GM12878 (cell line): Measurements from ENCODE around the gene SMTNL2. TPM values are rescaled to one million over a fixed set of nuclear protein-coding genes. Genes with fewer than 3 reads are reported as not detected.

ENCODE experiments used
- ATAC-seq: fragments of 200-7000 bp; cut with Tn5 transposase; 3 replicates; pipeline ENCODE4 v1.9.1; 2020; ENCODE audit warnings: mild to moderate bottlenecking, moderate library complexity
- BruUV-seq: library from RNA; stranded (reverse); fragments of 400-500 nt; replicated peaks from 2 replicates; lab custom pipeline; 2021; lab: Mats Ljungman, UMichigan
- CTCF ChIA-PET: fragments of 300-600 bp; sonication (Branson Sonifier 250); formaldehyde crosslinking; extraction: SDS; loops from one replicate; lab custom pipeline; 2021; ENCODE audit warnings: inconsistent platforms; lab: Yijun Ruan, JAX
- POLR2A ChIA-PET: fragments of 350-600 bp; formaldehyde crosslinking; extraction: SDS; loops from one replicate; lab custom pipeline; 2021; ENCODE audit warnings: inconsistent platforms; lab: Charles Lee
- RAD21 ChIA-PET: fragments of 300-600 bp; sonication (Branson Sonifier 250); formaldehyde crosslinking; loops from one replicate; lab custom pipeline; 2023; ENCODE audit warnings: antibody characterized with exemption; ENCODE audit not compliant: unreplicated experiment; lab: Charles Lee
- SMC1A ChIA-PET: fragments of 300-600 bp; sonication (Branson Sonifier 250); formaldehyde crosslinking; loops from one replicate; lab custom pipeline; 2023; ENCODE audit not compliant: unreplicated experiment, uncharacterized antibody; lab: Charles Lee
- DNase-seq: peaks from one replicate; pipeline ENCODE4 v3.0.0-alpha.2; 2011; ENCODE audit warnings: low read depth, low spot score
- FAIRE-seq: peaks from 3 replicates; lab custom pipeline; 2011; peaks lifted over from hg19 to GRCh38; lab: Jason Lieb, UNC
- H2AFZ ChIP-seq: 2 replicates; pipeline ENCODE4 v1.6.0; 2011; ENCODE audit warnings: low read depth, low read length, control low read depth; ENCODE audit not compliant: control insufficient read depth
- H3K27ac ChIP-seq: 2 replicates; pipeline ENCODE4 v1.5.1; 2011; ENCODE audit warnings: control low read depth; ENCODE audit not compliant: control insufficient read depth, insufficient read depth
- H3K27me3 ChIP-seq, 2 experiments: replicated peaks in 1 of 2; 2 replicates each; pipeline versions ENCODE4 v1.6.0 to v1.6.1; 2011; ENCODE audit warnings: low read length in 1 of 2; ENCODE audit not compliant: control insufficient read depth in 2 of 2, insufficient read depth in 2 of 2
- H3K36me3 ChIP-seq, 2 experiments: 2 replicates each; pipeline ENCODE4 v1.5.1; 2011; ENCODE audit warnings: low read length in 1 of 2; ENCODE audit not compliant: control insufficient read depth in 2 of 2, insufficient read depth in 2 of 2
- H3K4me1 ChIP-seq: 2 replicates; pipeline ENCODE4 v1.6.1; 2011; ENCODE audit warnings: mild to moderate bottlenecking, low read length, moderate library complexity, mixed read lengths; ENCODE audit not compliant: control insufficient read depth, insufficient read depth
- H3K4me2 ChIP-seq: 2 replicates; pipeline ENCODE4 v1.6.0; 2011; ENCODE audit warnings: control low read depth; ENCODE audit not compliant: control insufficient read depth, insufficient read depth
- H3K4me3 ChIP-seq: fragments of 200-600 bp; sonication (generic); 2 replicates; pipeline ENCODE4 v1.5.1; 2016
- H3K79me2 ChIP-seq: 2 replicates; pipeline ENCODE4 v1.6.0; 2011; ENCODE audit warnings: low read length; ENCODE audit not compliant: control insufficient read depth, insufficient read depth
- H3K9ac ChIP-seq: 2 replicates; pipeline ENCODE4 v1.8.0; 2011; ENCODE audit warnings: low read length, control low read depth, mixed read lengths; ENCODE audit not compliant: control insufficient read depth, insufficient read depth
- H3K9me3 ChIP-seq: replicated peaks from 3 replicates; pipeline ENCODE4 v1.5.1; 2011; ENCODE audit warnings: mild to moderate bottlenecking, low read length; ENCODE audit not compliant: control insufficient read depth, insufficient read depth
- H4K20me1 ChIP-seq: 2 replicates; pipeline ENCODE4 v1.6.0; 2011; ENCODE audit not compliant: control insufficient read depth, insufficient read depth
- BCL3 ChIP-seq: IDR thresholded peaks from 2 replicates; pipeline ENCODE4 v1.6.1; 2011; ENCODE audit warnings: borderline replicate concordance, low read depth, mild to moderate bottlenecking, moderate library complexity, low read length; ENCODE audit not compliant: insufficient read depth, poor library complexity, severe bottlenecking
- CBX3 ChIP-seq: fragments of 200-600 bp; sonication (generic); IDR thresholded peaks from 2 replicates; pipeline ENCODE4 v1.6.1; 2016; ENCODE audit warnings: low read depth, borderline replicate concordance
- CEBPZ ChIP-seq: fragments of 150-350 bp; IDR thresholded peaks from 2 replicates; pipeline ENCODE4 v1.6.1; 2016; ENCODE audit warnings: low read depth, low read length
- CHD2 ChIP-seq: IDR thresholded peaks from 2 replicates; pipeline ENCODE4 v1.6.1; 2011; ENCODE audit warnings: low read depth, low read length, improper control_type of control experiment, borderline replicate concordance
- EP300 ChIP-seq, 2 experiments: fragments of 150-350 bp in 1 of 2; IDR thresholded peaks; 2 replicates each; pipeline ENCODE4 v1.6.1; 2011 to 2012; ENCODE audit warnings: low read depth in 2 of 2, low read length in 2 of 2, borderline replicate concordance in 1 of 2, improper control_type of control experiment in 1 of 2, inconsistent platforms in 1 of 2; ENCODE audit not compliant: control insufficient read depth in 1 of 2
- GATAD2B ChIP-seq: fragments of 450-650 bp; conservative IDR thresholded peaks from 2 replicates; pipeline ENCODE4 v1.6.1; 2017; ENCODE audit warnings: low read depth, mild to moderate bottlenecking, moderate library complexity
- IKZF2 ChIP-seq, 2 experiments: fragments of 450-650 bp; IDR thresholded peaks; 2 replicates each; pipeline ENCODE4 v1.6.1; 2017; ENCODE audit warnings: mild to moderate bottlenecking in 2 of 2, moderate library complexity in 2 of 2
- IRF5 ChIP-seq: fragments of 450-650 bp; IDR thresholded peaks from 2 replicates; pipeline ENCODE4 v1.6.1; 2017; ENCODE audit warnings: borderline replicate concordance
- KAT2A ChIP-seq: conservative IDR thresholded peaks from 2 replicates; pipeline ENCODE4 v1.6.1; 2011; ENCODE audit warnings: low read depth, low read length; ENCODE audit not compliant: control insufficient read depth
- MLLT1 ChIP-seq: fragments of 450-650 bp; IDR thresholded peaks from 2 replicates; pipeline ENCODE4 v1.6.1; 2016; ENCODE audit warnings: mild to moderate bottlenecking
- MYB ChIP-seq: fragments of 150-350 bp; IDR thresholded peaks from 2 replicates; pipeline ENCODE4 v1.6.1; 2014; ENCODE audit warnings: mild to moderate bottlenecking, low read depth, low read length, borderline replicate concordance
- NFYB ChIP-seq: IDR thresholded peaks from 2 replicates; pipeline ENCODE4 v1.6.1; 2011; ENCODE audit warnings: low read depth, mild to moderate bottlenecking, low read length, improper control_type of control experiment, moderate library complexity; ENCODE audit not compliant: insufficient read depth
- PAX5 ChIP-seq: IDR thresholded peaks from 2 replicates; pipeline ENCODE4 v1.6.1; 2011; ENCODE audit warnings: low read depth, low read length, borderline replicate concordance
- RFX5 ChIP-seq: IDR thresholded peaks from 2 replicates; pipeline ENCODE4 v1.6.1; 2011; ENCODE audit warnings: low read depth, low read length, improper control_type of control experiment
- RUNX3 ChIP-seq: IDR thresholded peaks from 2 replicates; pipeline ENCODE4 v1.6.1; 2012; ENCODE audit warnings: low read length, inconsistent platforms
- SP1 ChIP-seq: IDR thresholded peaks from one replicate; pipeline ENCODE4 v1.6.1; 2011; ENCODE audit warnings: low read depth, low read length
- ZNF622 ChIP-seq: fragments of 450-650 bp; IDR thresholded peaks from 2 replicates; pipeline ENCODE4 v1.6.1; 2017; ENCODE audit warnings: mild to moderate bottlenecking, inconsistent platforms
- ZSCAN29 ChIP-seq: fragments of 450-650 bp; IDR thresholded peaks from 2 replicates; pipeline ENCODE4 v1.6.1; 2017; ENCODE audit warnings: mild to moderate bottlenecking, moderate library complexity
- WGBS: methylation state at CpG from one replicate; pipeline ENCODE4 v1.1.6; 2016; ENCODE audit warnings: low lambda C conversion rate; ENCODE audit not compliant: insufficient replicate concordance, insufficient coverage; ENCODE audit errors: missing lambda C conversion rate; 5-methylcytosine and 5-hydroxymethylcytosine counted together
- in situ Hi-C: fragments of 300-500 bp; cut with MboI; formaldehyde crosslinking; loops from 9 replicates; pipeline ENCODE4 v1.14.3; 2018; ENCODE audit warnings: mixed read lengths
- intact Hi-C: fragments of 100-400 bp; cut with micrococcal nuclease; formaldehyde crosslinking; loops from one replicate; pipeline ENCODE4 v1.14.2; 2022; ENCODE audit not compliant: unreplicated experiment
- polyA plus RNA-seq, 11 experiments: library from polyadenylated mRNA; depleted of rRNA in 4 of 11; unstranded in 6 of 11; stranded (reverse) in 5 of 11; fragments of >200 nt; fragmentation: Nextera tagmentation in 4 of 11; fragmentation: Illumina TruSeq in 1 of 11; extraction: Ambion mirVana in 4 of 11; extraction: Trizol in 1 of 11; gene quantifications; 1 replicate in 1 of 11; 2 replicates in 10 of 11; pipeline versions ENCODE4 v1.2.1 to v1.2.3, GENCODE V29; 2011 to 2016; ENCODE audit warnings: inconsistent platforms in 2 of 11, missing spikeins in 2 of 11, low read depth in 1 of 11
- total RNA-seq, 4 experiments: library from RNA; depleted of rRNA in 3 of 4; stranded (reverse); fragments of >200 nt in 3 of 4; fragmentation: Illumina TruSeq in 1 of 4; extraction: Trizol in 1 of 4; gene quantifications; 2 replicates each; pipeline versions ENCODE4 v1.2.1 to v1.2.3, GENCODE V29; 2013 to 2021

Gene SMTNL2
- total and polyA plus RNA-seq, 10 of the 15 experiments (the other 5 are each of a cell fraction or from before 2014, with no cell fraction given), result not detected

- ChIA-PET CTCF (no interaction called here), POLR2A (no interaction called here)
- TF ChIP-seq RFX5, result no peak
- TF ChIP-seq ZSCAN29, result no peak
- TF ChIP-seq NFYB, result no peak
- TF ChIP-seq EP300 (IDR thresholded peaks at IDR 0.05; ENCODE audit: borderline replicate concordance in 1 of 2, control insufficient read depth in 1 of 2, low read depth in 2 of 2, low read length in 2 of 2), result no peak
- no peak for TF ChIP-seq KAT2A
- TF ChIP-seq RUNX3, result no peak
- TF ChIP-seq ZNF622, result no peak
- no peak for TF ChIP-seq BCL3
- no peak for TF ChIP-seq GATAD2B
- no peak for TF ChIP-seq MLLT1
- no peak for TF ChIP-seq IRF5
- TF ChIP-seq CHD2, result no peak
- no peak for TF ChIP-seq CBX3
- TF ChIP-seq SP1, result no peak
- no peak for TF ChIP-seq PAX5
- no peak for TF ChIP-seq IKZF2 (IDR thresholded peaks at IDR 0.05)
- no peak for TF ChIP-seq CEBPZ
- TF ChIP-seq MYB, result no peak
Observed at GRCh38 chr17:4601326-4601725, 17.0 kb downstream of the SMTNL2 start.

More at GRCh38 chr17:4601326-4601725, 17.0 kb downstream of the SMTNL2 start:
- Histone ChIP-seq H3K4me2 (no peak overlapping the region), H2AFZ (no peak overlapping the region), H3K9me3 (no peaks in the 10 kb centered on the region), H3K27me3 (no peaks in the 10 kb centered on the region; a peak in 2 of 4 replicates), H3K36me3 (no peaks in the 10 kb centered on the region), H3K27ac (no peak overlapping the region), H3K79me2 (no peaks in the 10 kb centered on the region), H3K4me1 (no peaks in the 10 kb centered on the region), H3K9ac (no peak overlapping the region), H4K20me1 (no peaks in the 10 kb centered on the region), H3K4me3 (no peak overlapping the region)
- in situ Hi-C loops, result no loop called here
- DNase-seq, result no peak
- no peak for ATAC-seq
- SMC1A ChIA-PET, result no interaction called here
- 39% methylated on average over 4 of the region's 4 CpGs for WGBS
- RAD21 ChIA-PET, result no interaction called here
- intact Hi-C loops, result no loop called here
- no peak for FAIRE-seq
- BruUV-seq, result no TSS peak
